Stimulated activated CD4-positive, alpha-beta T cell treated with anti-CD3 and anti-CD28 coated beads, Interleukin-2, amount 100 ng/mL, for 24 hours (primary cell): ENCODE measurements around the gene FLNC.
A peak's percentile ranks its signal among the peaks of the same experiment; 100 is the strongest.

ENCODE experiments used
- DNase-seq, 2 donors: peaks; one replicate each; pipeline ENCODE4 v3.0.0-alpha.2; 2020

The FLNC gene

GRCh38 chr7:128879939-128880746 is 49.9 kb downstream of the FLNC start:
- DNase-seq: peak in 1 of 2 donors; percentile 38

- DNase-seq: no peak
These were observed 50.7 kb downstream of the FLNC start for GRCh38 chr7:128880791-128881457.

- no peak for DNase-seq
These were observed 51.4 kb downstream of the FLNC start for GRCh38 chr7:128881458-128882125.

GRCh38 chr7:128882134-128882533 is 51.9 kb downstream of the FLNC start:
- no peak for DNase-seq

- peak; percentile 91 to 92 for DNase-seq
These were observed 53.6 kb downstream of the FLNC start for GRCh38 chr7:128883622-128884448.

GRCh38 chr7:128884561-128885369 is 54.6 kb downstream of the FLNC start:
- no peak for DNase-seq

- DNase-seq: no peak
These were observed 55.4 kb downstream of the FLNC start for GRCh38 chr7:128885370-128886187.

- no peak for DNase-seq
These were observed 56.4 kb downstream of the FLNC start for GRCh38 chr7:128886391-128887168.

GRCh38 chr7:128887169-128888038 is 57.2 kb downstream of the FLNC start:
- no peak for DNase-seq

GRCh38 chr7:128888039-128888755 is 58.0 kb downstream of the FLNC start:
- no peak for DNase-seq

- DNase-seq: no peak
These were observed 58.5 kb downstream of the FLNC start for GRCh38 chr7:128888756-128889095.

- DNase-seq: no peak
These were observed 58.9 kb downstream of the FLNC start for GRCh38 chr7:128889121-128889520.

- DNase-seq: no peak
These were observed 60.3 kb downstream of the FLNC start for GRCh38 chr7:128890306-128891109.

- peak in 1 of 2 donors; percentile 23 for DNase-seq
These were observed 61.1 kb downstream of the FLNC start for GRCh38 chr7:128891110-128891941.

- DNase-seq: no peak
These were observed 61.7 kb downstream of the FLNC start for GRCh38 chr7:128891942-128892269.

GRCh38 chr7:128892521-128893250 is 62.5 kb downstream of the FLNC start:
- DNase-seq: no peak
